ENCODE results near the gene RELN. TPM values are rescaled to one million over a fixed set of nuclear protein-coding genes. Genes with fewer than 3 reads are reported as not detected.

Gene RELN
- total RNA-seq, 2 donors from 2014 or later, result not detected

- Mint-ChIP-seq H3K27ac (no peak overlapping the region), H3K4me3 (no peak overlapping the region), H3K4me1 (no peaks in the 10 kb centered on the region), H3K27me3 (peaks cover 5% of the 10 kb centered on the region), H3K36me3 (ENCODE audit: low read depth) (no peaks in the 10 kb centered on the region)
- no peak for ATAC-seq
- no peak for DNase-seq
- no peaks in the 10 kb centered on the region for H3K9me3 ChIP-seq (ENCODE audit: control insufficient read depth, low read length, poor library complexity, severe bottlenecking)
These were observed 328.7 kb downstream of the RELN start for GRCh38 chr7:103660455-103661371.

- H3K4me1 Mint-ChIP-seq, result no peaks in the 10 kb centered on the region
- H3K4me3 Mint-ChIP-seq, result no peak overlapping the region
- ATAC-seq (no peak), DNase-seq (no peak)
- peaks cover 5% of the 10 kb centered on the region for H3K27me3 Mint-ChIP-seq
- no peak overlapping the region for H3K27ac Mint-ChIP-seq
- no peaks in the 10 kb centered on the region for H3K9me3 ChIP-seq (ENCODE audit: control insufficient read depth, low read length, poor library complexity, severe bottlenecking)
- H3K36me3 Mint-ChIP-seq (ENCODE audit: low read depth), result no peaks in the 10 kb centered on the region
These were observed 331.1 kb downstream of the RELN start for GRCh38 chr7:103658055-103659005.

GRCh38 chr7:103657474-103657894 lies 332.0 kb downstream of the RELN start:
- no peak overlapping the region for H3K4me3 Mint-ChIP-seq
- ATAC-seq (no peak), DNase-seq (no peak)
- no peaks in the 10 kb centered on the region for H3K9me3 ChIP-seq (ENCODE audit: control insufficient read depth, low read length, poor library complexity, severe bottlenecking)
- H3K36me3 Mint-ChIP-seq (ENCODE audit: low read depth), result no peaks in the 10 kb centered on the region
- no peak overlapping the region for H3K27ac Mint-ChIP-seq
- peaks cover 8% of the 10 kb centered on the region for H3K27me3 Mint-ChIP-seq
- no peaks in the 10 kb centered on the region for H3K4me1 Mint-ChIP-seq

- H3K4me3 Mint-ChIP-seq, result no peak overlapping the region
- H3K4me1 Mint-ChIP-seq, result peaks cover 2% of the 10 kb centered on the region
- ATAC-seq (no peak), DNase-seq (no peak)
- no peaks in the 10 kb centered on the region for H3K36me3 Mint-ChIP-seq (ENCODE audit: low read depth)
- H3K27me3 Mint-ChIP-seq, result peaks cover 13% of the 10 kb centered on the region
- H3K27ac Mint-ChIP-seq, result no peak overlapping the region
- H3K9me3 ChIP-seq (ENCODE audit: control insufficient read depth, low read length, poor library complexity, severe bottlenecking), result no peaks in the 10 kb centered on the region
These were observed 333.2 kb downstream of the RELN start for GRCh38 chr7:103656221-103656620.

GRCh38 chr7:103651593-103652377 lies 337.7 kb downstream of the RELN start:
- Mint-ChIP-seq H3K27me3 (peaks cover 8% of the 10 kb centered on the region), H3K4me1 (peaks cover 2% of the 10 kb centered on the region), H3K27ac (no peak overlapping the region), H3K4me3 (no peak overlapping the region), H3K36me3 (ENCODE audit: low read depth) (no peaks in the 10 kb centered on the region)
- no peak for DNase-seq
- no peak for ATAC-seq
- H3K9me3 ChIP-seq (ENCODE audit: control insufficient read depth, low read length, poor library complexity, severe bottlenecking), result no peaks in the 10 kb centered on the region

GRCh38 chr7:103649052-103649451 lies 340.4 kb downstream of the RELN start:
- DNase-seq (no peak), ATAC-seq (no peak)
- Mint-ChIP-seq H3K27me3 (peaks cover 8% of the 10 kb centered on the region), H3K4me3 (no peak overlapping the region), H3K27ac (no peak overlapping the region), H3K36me3 (ENCODE audit: low read depth) (no peaks in the 10 kb centered on the region), H3K4me1 (peaks cover 2% of the 10 kb centered on the region)
- H3K9me3 ChIP-seq (ENCODE audit: control insufficient read depth, low read length, poor library complexity, severe bottlenecking), result no peaks in the 10 kb centered on the region

GRCh38 chr7:103648135-103648534 lies 341.3 kb downstream of the RELN start:
- Mint-ChIP-seq H3K4me3 (no peak overlapping the region), H3K27me3 (peaks cover 8% of the 10 kb centered on the region), H3K36me3 (ENCODE audit: low read depth) (no peaks in the 10 kb centered on the region), H3K27ac (no peak overlapping the region), H3K4me1 (peaks cover 2% of the 10 kb centered on the region)
- ATAC-seq (no peak), DNase-seq (no peak)
- no peaks in the 10 kb centered on the region for H3K9me3 ChIP-seq (ENCODE audit: control insufficient read depth, low read length, poor library complexity, severe bottlenecking)

- H3K9me3 ChIP-seq (ENCODE audit: control insufficient read depth, low read length, poor library complexity, severe bottlenecking), result no peaks in the 10 kb centered on the region
- Mint-ChIP-seq H3K4me3 (no peak overlapping the region), H3K4me1 (no peaks in the 10 kb centered on the region), H3K36me3 (ENCODE audit: low read depth) (no peaks in the 10 kb centered on the region), H3K27ac (no peak overlapping the region), H3K27me3 (peaks cover 6% of the 10 kb centered on the region)
- DNase-seq (no peak), ATAC-seq (no peak)
These were observed 345.1 kb downstream of the RELN start for GRCh38 chr7:103644319-103644718.

- DNase-seq, result no peak
- no peak overlapping the region for H3K4me3 Mint-ChIP-seq
- H3K36me3 Mint-ChIP-seq (ENCODE audit: low read depth), result no peaks in the 10 kb centered on the region
These were observed 349.3 kb downstream of the RELN start for GRCh38 chr7:103640031-103640779.

GRCh38 chr7:103637726-103638125 lies 351.7 kb downstream of the RELN start:
- ATAC-seq (no peak), DNase-seq (no peak)
- H3K9me3 ChIP-seq (ENCODE audit: control insufficient read depth, low read length, poor library complexity, severe bottlenecking), result no peaks in the 10 kb centered on the region
- Mint-ChIP-seq H3K27ac (no peak overlapping the region), H3K36me3 (ENCODE audit: low read depth) (no peaks in the 10 kb centered on the region), H3K4me3 (no peak overlapping the region), H3K27me3 (peaks cover 21% of the 10 kb centered on the region), H3K4me1 (no peaks in the 10 kb centered on the region)

More at GRCh38 chr7:103640031-103640779, 349.3 kb downstream of the RELN start:
- no peak for ATAC-seq
- Mint-ChIP-seq H3K27ac (no peak overlapping the region), H3K4me1 (no peaks in the 10 kb centered on the region), H3K27me3 (peaks cover 17% of the 10 kb centered on the region)
- no peaks in the 10 kb centered on the region for H3K9me3 ChIP-seq (ENCODE audit: control insufficient read depth, low read length, poor library complexity, severe bottlenecking)

GRCh38 chr7:103637094-103637493 lies 352.4 kb downstream of the RELN start:
- H3K36me3 Mint-ChIP-seq (ENCODE audit: low read depth), result no peaks in the 10 kb centered on the region
- no peaks in the 10 kb centered on the region for H3K9me3 ChIP-seq (ENCODE audit: control insufficient read depth, low read length, poor library complexity, severe bottlenecking)
- ATAC-seq (no peak), DNase-seq (no peak)
- no peaks in the 10 kb centered on the region for H3K4me1 Mint-ChIP-seq
- peaks cover 21% of the 10 kb centered on the region for H3K27me3 Mint-ChIP-seq
- no peak overlapping the region for H3K27ac Mint-ChIP-seq
- no peak overlapping the region for H3K4me3 Mint-ChIP-seq

GRCh38 chr7:103636153-103636552 lies 353.3 kb downstream of the RELN start:
- no peaks in the 10 kb centered on the region for H3K36me3 Mint-ChIP-seq (ENCODE audit: low read depth)
- no peaks in the 10 kb centered on the region for H3K9me3 ChIP-seq (ENCODE audit: control insufficient read depth, low read length, poor library complexity, severe bottlenecking)
- H3K27ac Mint-ChIP-seq, result no peak overlapping the region
- peaks cover 21% of the 10 kb centered on the region for H3K27me3 Mint-ChIP-seq
- no peak overlapping the region for H3K4me3 Mint-ChIP-seq
- DNase-seq (no peak), ATAC-seq (no peak)
- no peaks in the 10 kb centered on the region for H3K4me1 Mint-ChIP-seq

Measured in T-helper 17 cell (primary cell).